GM21390 (cell line): ENCODE data around the gene TMEM178B.
"Not testable (repeated sequence)": the region's sequence is repeated elsewhere in the genome, so short reads cannot be mapped to it uniquely, and the experiment has no call there.

Source experiments
- ATAC-seq: cut with Tn5 transposase; IDR thresholded peaks from one replicate; pipeline ENCODE4 v1.9.1; 2021; ENCODE audit not compliant: unreplicated experiment

Gene TMEM178B

GRCh38 chr7:141142058-141142457 lies 68.2 kb downstream of the TMEM178B start:
- ATAC-seq: no peak

- no peak for ATAC-seq
Observed at GRCh38 chr7:141144921-141145629, 71.2 kb downstream of the TMEM178B start.

GRCh38 chr7:141145630-141145982 lies 71.7 kb downstream of the TMEM178B start:
- ATAC-seq: no peak

GRCh38 chr7:141147482-141147881 lies 73.6 kb downstream of the TMEM178B start:
- no peak for ATAC-seq

GRCh38 chr7:141150465-141150864 lies 76.6 kb downstream of the TMEM178B start:
- ATAC-seq: no peak

GRCh38 chr7:141151746-141152145 lies 77.9 kb downstream of the TMEM178B start:
- ATAC-seq: no peak

GRCh38 chr7:141153231-141153630 lies 79.4 kb downstream of the TMEM178B start:
- ATAC-seq: no peak

- ATAC-seq: no peak
Observed at GRCh38 chr7:141154131-141154732, 80.4 kb downstream of the TMEM178B start.

- no peak for ATAC-seq
Observed at GRCh38 chr7:141156407-141156806, 82.5 kb downstream of the TMEM178B start.

- no peak for ATAC-seq
Observed at GRCh38 chr7:141157138-141157765, 83.4 kb downstream of the TMEM178B start.

GRCh38 chr7:141158561-141158960 lies 84.7 kb downstream of the TMEM178B start:
- peak; percentile 69 for ATAC-seq

- no peak for ATAC-seq
Observed at GRCh38 chr7:141160246-141160860, 86.5 kb downstream of the TMEM178B start.

- no peak for ATAC-seq
Observed at GRCh38 chr7:141161550-141162535, 88.0 kb downstream of the TMEM178B start.

- no peak for ATAC-seq
Observed at GRCh38 chr7:141165521-141165920, 91.7 kb downstream of the TMEM178B start.

- no peak for ATAC-seq
Observed at GRCh38 chr7:141166926-141167325, 93.1 kb downstream of the TMEM178B start.

GRCh38 chr7:141167381-141167964 lies 93.6 kb downstream of the TMEM178B start:
- ATAC-seq: no peak

GRCh38 chr7:141169157-141169556 lies 95.3 kb downstream of the TMEM178B start:
- not testable (repeated sequence) for ATAC-seq

GRCh38 chr7:141175728-141176127 lies 101.9 kb downstream of the TMEM178B start:
- ATAC-seq: not testable (repeated sequence)

GRCh38 chr7:141177120-141177519 lies 103.3 kb downstream of the TMEM178B start:
- not testable (repeated sequence) for ATAC-seq

- no peak for ATAC-seq
Observed at GRCh38 chr7:141178486-141179135, 104.7 kb downstream of the TMEM178B start.
